ENCODE results near the gene ANTXRL. TPM values are rescaled to one million over a fixed set of nuclear protein-coding genes. Genes with fewer than 3 reads are reported as not detected.
"Not testable (repeated sequence)": the region's sequence is repeated elsewhere in the genome, so short reads cannot be mapped to it uniquely, and the experiment has no call there.

The ANTXRL gene
- total and polyA plus RNA-seq, 2 experiments from 2014 or later: not detected

- Histone ChIP-seq H3K9me3 (ENCODE audit: low read depth) (no peaks in the 10 kb centered on the region), H3K27ac (no peak overlapping the region), H3K4me1 (ENCODE audit: low read depth) (peaks cover 7% of the 10 kb centered on the region), H3K27me3 (no peaks in the 10 kb centered on the region), H3K4me3 (no peak overlapping the region), H3K36me3 (no peaks in the 10 kb centered on the region)
- no peak for DNase-seq (ENCODE audit: low read depth in 1 of 2, low spot score in 1 of 2)
- TF ChIP-seq CTCF (IDR thresholded peaks at IDR 0.05; ENCODE audit: low read depth, low read length): no peak
Observed at GRCh38 chr10:46314071-46314470, 27.3 kb downstream of the ANTXRL start.

- not testable (repeated sequence) for H3K9me3 ChIP-seq (ENCODE audit: low read depth); H3K4me3 ChIP-seq; H3K27me3 ChIP-seq; H3K27ac ChIP-seq; H3K36me3 ChIP-seq; H3K4me1 ChIP-seq (ENCODE audit: low read depth)
- DNase-seq (ENCODE audit: low read depth in 1 of 2, low spot score in 1 of 2): peak in 1 of 2 donors; percentile 53
Observed at GRCh38 chr10:46315071-46315860, 28.5 kb downstream of the ANTXRL start.

GRCh38 chr10:46317370-46317769 is 30.6 kb downstream of the ANTXRL start:
- H3K27me3 ChIP-seq: no peaks in the 10 kb centered on the region
- no peak for TF ChIP-seq CTCF (IDR thresholded peaks at IDR 0.05; ENCODE audit: low read depth, low read length)
- no peaks in the 10 kb centered on the region for H3K36me3 ChIP-seq
- no peak overlapping the region for H3K27ac ChIP-seq
- no peaks in the 10 kb centered on the region for H3K9me3 ChIP-seq (ENCODE audit: low read depth)
- peaks cover 7% of the 10 kb centered on the region for H3K4me1 ChIP-seq (ENCODE audit: low read depth)
- DNase-seq (ENCODE audit: low read depth in 1 of 2, low spot score in 1 of 2): no peak
- H3K4me3 ChIP-seq: no peak overlapping the region

- H3K36me3 ChIP-seq: no peaks in the 10 kb centered on the region
- H3K4me3 ChIP-seq: no peak overlapping the region
- H3K27me3 ChIP-seq: no peaks in the 10 kb centered on the region
- peaks cover 7% of the 10 kb centered on the region for H3K4me1 ChIP-seq (ENCODE audit: low read depth)
- H3K27ac ChIP-seq: no peak overlapping the region
- no peak for DNase-seq (ENCODE audit: low read depth in 1 of 2, low spot score in 1 of 2)
- TF ChIP-seq CTCF (IDR thresholded peaks at IDR 0.05; ENCODE audit: low read depth, low read length): no peak
- no peaks in the 10 kb centered on the region for H3K9me3 ChIP-seq (ENCODE audit: low read depth)
Observed at GRCh38 chr10:46317889-46318288, 31.1 kb downstream of the ANTXRL start.

GRCh38 chr10:46318799-46319198 is 32.0 kb downstream of the ANTXRL start:
- no peaks in the 10 kb centered on the region for H3K9me3 ChIP-seq (ENCODE audit: low read depth)
- H3K27ac ChIP-seq: no peak overlapping the region

More at GRCh38 chr10:46318799-46319198, 32.0 kb downstream of the ANTXRL start:
- peak; percentile 41 to 57 for DNase-seq (ENCODE audit: low read depth in 1 of 2, low spot score in 1 of 2)
- Histone ChIP-seq H3K4me1 (ENCODE audit: low read depth) (peaks cover 7% of the 10 kb centered on the region), H3K4me3 (no peak overlapping the region), H3K36me3 (no peaks in the 10 kb centered on the region), H3K27me3 (no peaks in the 10 kb centered on the region)
- no peak for TF ChIP-seq CTCF (IDR thresholded peaks at IDR 0.05; ENCODE audit: low read depth, low read length)
